H1 (cell line): ENCODE results near the gene BRD9. TPM values are rescaled to one million over a fixed set of nuclear protein-coding genes. Genes with fewer than 3 reads are reported as not detected.
A peak's percentile ranks its signal among the peaks of the same experiment; 100 is the strongest.

Experiments
- CTCF ChIA-PET: fragments of 300-600 bp; sonication (Branson Sonifier 250); formaldehyde crosslinking; loops from one replicate; lab custom pipeline; 2021; ENCODE audit not compliant: partially characterized antibody; lab: Charles Lee
- POLR2A ChIA-PET: fragments of 300-600 bp; sonication (Branson Sonifier 250); formaldehyde crosslinking; loops from one replicate; lab custom pipeline; 2021; ENCODE audit warnings: inconsistent platforms; ENCODE audit not compliant: partially characterized antibody; lab: Charles Lee
- DNase-seq, 2 experiments: peaks; one replicate each; pipeline versions ENCODE4 v3.0.0 to v3.0.0-alpha.2; 2010 to 2022; ENCODE audit warnings: low spot score in 2 of 2, low read depth in 1 of 2, mixed read lengths in 1 of 2
- FAIRE-seq: peaks from 2 replicates; lab custom pipeline; 2011; peaks lifted over from hg19 to GRCh38; lab: Jason Lieb, UNC
- H2AFZ ChIP-seq: 2 replicates; pipeline ENCODE4 v1.8.1; 2012; ENCODE audit warnings: low read length, inconsistent platforms
- H2AK5ac ChIP-seq: 2 replicates; pipeline ENCODE4 v1.6.1; 2013; ENCODE audit warnings: low read depth, low read length
- H2BK120ac ChIP-seq: replicated peaks from 2 replicates; pipeline ENCODE3; 2013; ENCODE audit warnings: low read depth, low read length, inconsistent platforms
- H2BK12ac ChIP-seq: 2 replicates; pipeline ENCODE4 v1.6.1; 2013; ENCODE audit warnings: low read depth, low read length
- H2BK15ac ChIP-seq: 2 replicates; pipeline ENCODE4 v1.6.1; 2013; ENCODE audit warnings: low read length
- H2BK20ac ChIP-seq: 2 replicates; pipeline ENCODE4 v1.6.1; 2013; ENCODE audit warnings: low read length
- H2BK5ac ChIP-seq: 2 replicates; pipeline ENCODE4 v1.6.1; 2013; ENCODE audit warnings: low read depth, low read length
- H3K14ac ChIP-seq: 2 replicates; pipeline ENCODE4 v1.6.1; 2013; ENCODE audit warnings: inconsistent platforms; ENCODE audit not compliant: insufficient read length
- H3K18ac ChIP-seq: 2 replicates; pipeline ENCODE4 v1.6.1; 2013; ENCODE audit warnings: low read length; ENCODE audit errors: extremely low read depth
- H3K23ac ChIP-seq: 2 replicates; pipeline ENCODE4 v1.6.1; 2013; ENCODE audit warnings: inconsistent platforms; ENCODE audit not compliant: insufficient read length
- H3K23me2 ChIP-seq: 2 replicates; pipeline ENCODE4 v1.6.1; 2013; ENCODE audit warnings: low read depth, low read length
- H3K27ac ChIP-seq: 2 replicates; pipeline ENCODE4 v1.6.1; 2011; ENCODE audit warnings: low read depth, low read length, inconsistent platforms
- H3K27me3 ChIP-seq, 4 experiments: replicated peaks in 1 of 4; 1 replicate in 1 of 4; 2 replicates in 3 of 4; pipeline versions ENCODE4 v1.6.1 to v1.8.1; 2011 to 2013; ENCODE audit warnings: low read length in 3 of 4, mild to moderate bottlenecking in 3 of 4, inconsistent platforms in 2 of 4, mixed read lengths in 2 of 4, moderate library complexity in 1 of 4; ENCODE audit not compliant: control insufficient read depth in 3 of 4, insufficient read depth in 3 of 4; ENCODE audit errors: extremely low read depth in 1 of 4
- H3K36me3 ChIP-seq, 4 experiments: 2 replicates each; pipeline versions ENCODE4 v1.6.1 to v1.8.1; 2011 to 2013; ENCODE audit warnings: mild to moderate bottlenecking in 4 of 4, low read length in 3 of 4, moderate library complexity in 2 of 4, control low read depth in 1 of 4, inconsistent platforms in 1 of 4; ENCODE audit not compliant: insufficient read depth in 4 of 4, control insufficient read depth in 2 of 4
- H3K4ac ChIP-seq: replicated peaks from 2 replicates; pipeline ENCODE3; 2013; ENCODE audit warnings: low read length, low read depth, mixed read lengths, inconsistent platforms; ENCODE audit not compliant: insufficient read length
- H3K4me1 ChIP-seq, 4 experiments: replicated peaks in 1 of 4; 1 replicate in 1 of 4; 2 replicates in 3 of 4; pipeline versions ENCODE4 v1.6.1 to v1.8.1; 2011 to 2013; ENCODE audit warnings: low read length in 3 of 4, inconsistent platforms in 2 of 4, mixed read lengths in 1 of 4; ENCODE audit not compliant: insufficient read depth in 4 of 4, control insufficient read depth in 3 of 4
- H3K4me2 ChIP-seq, 2 experiments: 2 replicates each; pipeline versions ENCODE4 v1.6.1 to v1.8.1; 2011 to 2013; ENCODE audit warnings: low read depth in 2 of 2, low read length in 2 of 2, control low read depth in 1 of 2, inconsistent platforms in 1 of 2, mild to moderate bottlenecking in 1 of 2; ENCODE audit not compliant: insufficient read depth in 1 of 2
- H3K4me3 ChIP-seq, 4 experiments: fragments of 200-600, 300-600 bp in 1 of 4; sonication (generic), shearing (Covaris generic), sonication (Bioruptor Twin) in 1 of 4; 2 replicates each; pipeline versions ENCODE4 v1.5.1 to v1.8.1; 2011 to 2016; ENCODE audit warnings: low read length in 4 of 4, low read depth in 3 of 4, control low read depth in 2 of 4, inconsistent platforms in 2 of 4, mild to moderate bottlenecking in 2 of 4, mixed read lengths in 1 of 4, moderate library complexity in 1 of 4; ENCODE audit not compliant: insufficient read depth in 2 of 4; ENCODE audit errors: extremely low read depth in 1 of 4
- H3K56ac ChIP-seq: replicated peaks from 2 replicates; pipeline ENCODE3; 2013; ENCODE audit warnings: low read depth, mild to moderate bottlenecking, mixed read lengths, low read length, inconsistent platforms; ENCODE audit not compliant: insufficient read length
- H3K79me1 ChIP-seq: 2 replicates; pipeline ENCODE4 v1.6.1; 2013; ENCODE audit warnings: low read depth, low read length, control low read depth
- H3K79me2 ChIP-seq, 2 experiments: 2 replicates each; pipeline versions ENCODE4 v1.6.1 to v1.8.1; 2012 to 2013; ENCODE audit warnings: low read length in 2 of 2, mild to moderate bottlenecking in 2 of 2, inconsistent platforms in 1 of 2; ENCODE audit not compliant: insufficient read depth in 2 of 2, control insufficient read depth in 1 of 2
- H3K9ac ChIP-seq, 4 experiments: replicated peaks in 1 of 4; 1 replicate in 1 of 4; 2 replicates in 3 of 4; pipeline versions ENCODE4 v1.6.1 to v1.8.1; 2011 to 2013; ENCODE audit warnings: low read depth in 3 of 4, low read length in 3 of 4, control low read depth in 2 of 4, mild to moderate bottlenecking in 2 of 4, moderate library complexity in 2 of 4, inconsistent platforms in 1 of 4; ENCODE audit errors: extremely low read depth in 1 of 4
- H3K9me3 ChIP-seq, 2 experiments: 2 replicates each; pipeline versions ENCODE4 v1.6.1 to v1.8.1; 2012 to 2013; ENCODE audit warnings: mild to moderate bottlenecking in 2 of 2, moderate library complexity in 2 of 2, control low read depth in 1 of 2, inconsistent platforms in 1 of 2, low read depth in 1 of 2, low read length in 1 of 2, mixed read lengths in 1 of 2; ENCODE audit not compliant: insufficient read depth in 2 of 2
- H4K20me1 ChIP-seq, 2 experiments: replicated peaks in 1 of 2; 2 replicates each; pipeline versions ENCODE3 to v1.8.1; 2011 to 2013; ENCODE audit warnings: inconsistent platforms in 2 of 2, low read length in 2 of 2, mild to moderate bottlenecking in 1 of 2; ENCODE audit not compliant: insufficient read depth in 2 of 2, control insufficient read depth in 1 of 2
- H4K5ac ChIP-seq: 2 replicates; pipeline ENCODE4 v1.6.1; 2013; ENCODE audit warnings: low read length, low read depth, mixed read lengths, inconsistent platforms; ENCODE audit not compliant: insufficient read length
- H4K8ac ChIP-seq: 2 replicates; pipeline ENCODE4 v1.8.0; 2013; ENCODE audit warnings: mild to moderate bottlenecking, moderate library complexity, low read length, inconsistent platforms; ENCODE audit not compliant: insufficient read depth; ENCODE audit errors: extremely low read depth
- H4K91ac ChIP-seq: replicated peaks from 2 replicates; pipeline ENCODE3; 2013; ENCODE audit warnings: low read length, mixed read lengths, inconsistent platforms; ENCODE audit not compliant: insufficient read length
- BCL11A ChIP-seq, 2 experiments: IDR thresholded peaks; one replicate each; pipeline ENCODE4 v1.6.1; 2011; ENCODE audit warnings: low read depth in 2 of 2, low read length in 2 of 2, mild to moderate bottlenecking in 2 of 2
- CHD1 ChIP-seq: IDR thresholded peaks from 2 replicates; pipeline ENCODE4 v1.6.1; 2012; ENCODE audit warnings: low read depth, low read length, improper control_type of control experiment
- EGR1 ChIP-seq: IDR thresholded peaks from 2 replicates; pipeline ENCODE4 v1.6.1; 2011; ENCODE audit warnings: low read depth, low read length, borderline replicate concordance
- EZH2 ChIP-seq: fragments of 200-600 bp; sonication (generic); IDR thresholded peaks from 2 replicates; pipeline ENCODE4 v1.7.1; 2012; ENCODE audit warnings: low read depth, mild to moderate bottlenecking, moderate library complexity, low read length, inconsistent platforms; ENCODE audit not compliant: severe bottlenecking
- FOSL1 ChIP-seq: IDR thresholded peaks from 2 replicates; pipeline ENCODE4 v1.6.1; 2011; ENCODE audit warnings: mild to moderate bottlenecking, low read depth, low read length, moderate library complexity; ENCODE audit not compliant: insufficient read depth
- GABPA ChIP-seq: IDR thresholded peaks from 2 replicates; pipeline ENCODE4 v1.6.1; 2011; ENCODE audit warnings: mild to moderate bottlenecking, low read length, moderate library complexity, borderline replicate concordance; ENCODE audit not compliant: insufficient read depth
- WGBS, 2 experiments: shearing (Covaris generic) in 1 of 2; methylation state at CpG; one replicate each; pipeline versions ENCODE4 v1.1.6 to v1.1.7; 2013 to 2015; ENCODE audit warnings: low lambda C conversion rate in 2 of 2, mixed read lengths in 2 of 2, inconsistent platforms in 1 of 2, low coverage in 1 of 2, missing lambda C conversion rate in 1 of 2; ENCODE audit not compliant: insufficient replicate concordance in 2 of 2, insufficient coverage in 1 of 2, insufficient read length in 1 of 2; ENCODE audit errors: extremely low coverage in 1 of 2, missing lambda C conversion rate in 1 of 2; 5-methylcytosine and 5-hydroxymethylcytosine counted together
- polyA plus RNA-seq, 7 experiments: library from polyadenylated mRNA; depleted of rRNA in 3 of 7; stranded (reverse) in 5 of 7; unstranded in 2 of 7; fragments of >200 nt in 5 of 7; fragments of 200-250 nt in 2 of 7; gene quantifications; 1 replicate in 5 of 7; 2 replicates in 1 of 7; 4 replicates in 1 of 7; pipeline versions ENCODE4 v1.2.1 to v1.2.3, GENCODE V29; 2011 to 2013; ENCODE audit warnings: missing spikeins in 2 of 7, mixed read lengths in 2 of 7
- total RNA-seq: library from RNA; stranded (reverse); fragmentation: NEBNext Ultra II Directional; extraction: Animal tissue kit (Norgen Biotek cat#: 25700); gene quantifications from 2 replicates; pipeline ENCODE4 v1.2.1, GENCODE V29; 2021

BRD9 gene
- total and polyA plus RNA-seq, 2 of the 8 experiments (the other 6 are each of a cell fraction or from before 2014, with no cell fraction given) = 9.3 to 49.4 TPM

DNA sequence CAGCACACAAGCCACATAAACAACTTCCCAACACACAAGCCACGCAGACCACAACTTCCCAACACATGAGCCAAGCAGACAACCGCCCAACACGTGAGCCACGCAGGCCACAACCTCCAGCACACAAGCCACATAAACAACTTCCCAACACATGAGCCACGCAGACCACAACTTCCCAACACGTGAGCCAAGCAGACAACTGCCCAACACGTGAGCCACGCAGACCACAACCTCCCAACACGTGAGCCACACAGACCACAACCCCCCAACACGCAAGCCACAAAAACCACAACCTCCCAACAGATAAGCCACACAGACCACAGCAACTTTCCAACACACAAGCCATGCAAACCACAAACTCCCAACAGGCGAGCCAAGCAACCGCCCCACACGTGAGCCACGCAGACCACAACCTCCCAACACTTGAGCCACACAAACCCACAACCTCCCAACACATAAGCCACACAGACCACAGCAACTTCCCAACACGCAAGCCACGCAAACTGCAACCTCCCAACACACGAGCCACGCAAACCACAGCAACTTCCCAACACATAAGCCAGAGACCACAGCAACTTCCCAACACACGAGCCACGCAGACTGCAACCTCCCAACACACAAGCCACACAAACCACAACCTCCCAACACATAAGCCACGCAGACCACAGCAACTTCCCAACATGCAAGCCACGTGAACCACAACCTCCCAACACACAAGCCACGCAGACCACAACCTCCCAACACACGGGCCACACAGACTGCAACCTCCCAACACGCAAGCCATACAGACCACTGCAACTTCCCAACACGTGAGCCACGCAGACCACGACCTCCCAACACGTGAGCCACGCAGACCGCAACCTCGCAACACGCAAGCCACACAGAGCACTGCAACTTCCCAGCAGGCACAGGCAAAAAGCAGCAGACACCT is 10.1 kb downstream of the BRD9 start:
- no peak overlapping the region for H2AFZ ChIP-seq
- H3K23ac ChIP-seq = no peak overlapping the region
- H3K56ac ChIP-seq = no peak overlapping the region
- no peak overlapping the region for H3K4me3 ChIP-seq
- CTCF ChIA-PET = no interaction called here
- H3K79me2 ChIP-seq = peaks cover 0 to 45% of the 10 kb centered on the region in 2 experiments; a peak in 3 of 4 replicates
- no peak for DNase-seq
- H3K36me3 ChIP-seq = peaks cover 41 to 77% (median 73%) of the 10 kb centered on the region in 4 experiments
- TF ChIP-seq CHD1 (no peak), GABPA (no peak), BCL11A (IDR thresholded peaks at IDR 0.05; ENCODE audit: low read depth in 2 of 2, low read length in 2 of 2) (no peak), FOSL1 (0 out of 2 replicates have a peak, but pooled peaks have one; percentile 64), EGR1 (peak; percentile 68), EZH2 (no peak)
- TF ChIP-seq, all 59 proteins: peak for 2
- POLR2A ChIA-PET = interaction anchor here (0.9 to 1.9 kb wide), 4 partner anchors 8 to 15 kb away, joined by 3 to 9 read pairs (median 4); partner anchors contain the start of genes BRD9 and TRIP13
- peaks cover 24% of the 10 kb centered on the region for H3K79me1 ChIP-seq
- H2BK12ac ChIP-seq = no peak overlapping the region
- H3K4me1 ChIP-seq = no peaks in the 10 kb centered on the region
- H3K9me3 ChIP-seq = no peaks in the 10 kb centered on the region; a peak in 1 of 4 replicates
- no peak overlapping the region for H4K5ac ChIP-seq
- H4K8ac ChIP-seq = peak overlapping the region; percentile 35
- no peak overlapping the region for H3K18ac ChIP-seq
- no peak overlapping the region for H3K4ac ChIP-seq
- H2AK5ac ChIP-seq = no peak overlapping the region
- no peak overlapping the region for H2BK15ac ChIP-seq
- no peak overlapping the region for H2BK120ac ChIP-seq
- no peak overlapping the region for H4K91ac ChIP-seq
- no peak for FAIRE-seq
- peaks cover 18 to 42% of the 10 kb centered on the region in 2 experiments for H4K20me1 ChIP-seq
- H2BK5ac ChIP-seq = no peak overlapping the region; the same call in 1 of the 2 replicates
- WGBS, 2 experiments = 90% methylated on average over 33 of the region's 33 CpGs; no CpG with 5 or more reads in 1 of the 2 experiments
- no peaks in the 10 kb centered on the region; a peak in 1 of 7 replicates for H3K27me3 ChIP-seq
- H3K14ac ChIP-seq = no peak overlapping the region
- H2BK20ac ChIP-seq = no peak overlapping the region
- H3K27ac ChIP-seq = no peak overlapping the region
- H3K23me2 ChIP-seq = peaks cover 5% of the 10 kb centered on the region; the same call in 1 of the 2 replicates
- no peak overlapping the region for H3K9ac ChIP-seq
- no peak overlapping the region for H3K4me2 ChIP-seq
